GM06990 (cell line): ENCODE data around the gene ETV4.

ENCODE experiments used
- DNase-seq: peaks from one replicate; pipeline ENCODE4 v3.0.0-alpha.2; 2011; ENCODE audit not compliant: insufficient read length; ENCODE audit errors: extremely low read depth
- H3K27me3 ChIP-seq: replicated peaks from 2 replicates; pipeline ENCODE4 v1.6.0; 2011; ENCODE audit warnings: low read length; ENCODE audit not compliant: control insufficient read depth, insufficient read depth
- H3K36me3 ChIP-seq: 2 replicates; pipeline ENCODE4 v1.5.1; 2011; ENCODE audit warnings: low read length; ENCODE audit not compliant: control insufficient read depth, insufficient read depth
- H3K4me3 ChIP-seq: replicated peaks from 2 replicates; pipeline ENCODE4 v1.5.1; 2011; ENCODE audit warnings: low read depth, mild to moderate bottlenecking, control low read depth, low read length
- TF ChIP-seq, protein P1 (sequence below): IDR thresholded peaks from 2 replicates; pipeline ENCODE4 v1.5.1; 2011; ENCODE audit warnings: low read length, control low read depth, mild to moderate bottlenecking, inconsistent platforms; ENCODE audit not compliant: insufficient read depth, poor library complexity, severe bottlenecking

The ETV4 gene

DNA sequence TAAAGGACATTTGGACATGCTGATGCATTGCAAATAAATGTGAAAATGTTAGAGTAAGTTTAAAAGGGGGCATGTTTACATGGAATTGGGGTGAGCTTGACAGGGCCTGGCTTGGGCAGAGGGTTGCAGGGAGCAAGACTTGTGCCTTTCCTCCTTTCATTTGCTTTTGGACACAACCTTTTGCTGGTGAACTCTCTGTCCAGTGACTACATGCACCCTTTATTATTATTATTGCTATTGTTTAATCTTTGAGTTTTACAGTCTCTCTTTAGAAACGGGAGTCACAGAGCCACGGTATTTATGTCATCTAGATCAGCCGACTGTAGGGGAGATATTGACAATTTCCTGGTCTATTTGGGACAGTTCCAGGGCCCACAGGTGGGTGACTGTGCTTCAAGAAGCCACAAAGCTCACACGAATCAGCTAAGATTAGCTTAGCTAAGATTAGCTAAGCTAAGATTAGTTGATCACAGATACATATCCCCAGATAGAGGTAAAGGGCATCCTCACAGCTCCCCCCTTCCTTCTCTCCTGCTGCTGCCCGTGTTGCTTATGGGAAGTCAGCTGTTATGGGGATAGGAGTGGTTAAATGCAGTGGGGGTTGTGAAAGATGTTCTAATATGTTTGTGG lies 28.9 kb upstream of the ETV4 start:
- Histone ChIP-seq H3K36me3 (no peaks in the 10 kb centered on the region), H3K4me3 (no peak overlapping the region), H3K27me3 (no peaks in the 10 kb centered on the region)
- TF ChIP-seq, protein P1, sequence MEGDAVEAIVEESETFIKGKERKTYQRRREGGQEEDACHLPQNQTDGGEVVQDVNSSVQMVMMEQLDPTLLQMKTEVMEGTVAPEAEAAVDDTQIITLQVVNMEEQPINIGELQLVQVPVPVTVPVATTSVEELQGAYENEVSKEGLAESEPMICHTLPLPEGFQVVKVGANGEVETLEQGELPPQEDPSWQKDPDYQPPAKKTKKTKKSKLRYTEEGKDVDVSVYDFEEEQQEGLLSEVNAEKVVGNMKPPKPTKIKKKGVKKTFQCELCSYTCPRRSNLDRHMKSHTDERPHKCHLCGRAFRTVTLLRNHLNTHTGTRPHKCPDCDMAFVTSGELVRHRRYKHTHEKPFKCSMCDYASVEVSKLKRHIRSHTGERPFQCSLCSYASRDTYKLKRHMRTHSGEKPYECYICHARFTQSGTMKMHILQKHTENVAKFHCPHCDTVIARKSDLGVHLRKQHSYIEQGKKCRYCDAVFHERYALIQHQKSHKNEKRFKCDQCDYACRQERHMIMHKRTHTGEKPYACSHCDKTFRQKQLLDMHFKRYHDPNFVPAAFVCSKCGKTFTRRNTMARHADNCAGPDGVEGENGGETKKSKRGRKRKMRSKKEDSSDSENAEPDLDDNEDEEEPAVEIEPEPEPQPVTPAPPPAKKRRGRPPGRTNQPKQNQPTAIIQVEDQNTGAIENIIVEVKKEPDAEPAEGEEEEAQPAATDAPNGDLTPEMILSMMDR, result no peak
- no peak for DNase-seq

DNA sequence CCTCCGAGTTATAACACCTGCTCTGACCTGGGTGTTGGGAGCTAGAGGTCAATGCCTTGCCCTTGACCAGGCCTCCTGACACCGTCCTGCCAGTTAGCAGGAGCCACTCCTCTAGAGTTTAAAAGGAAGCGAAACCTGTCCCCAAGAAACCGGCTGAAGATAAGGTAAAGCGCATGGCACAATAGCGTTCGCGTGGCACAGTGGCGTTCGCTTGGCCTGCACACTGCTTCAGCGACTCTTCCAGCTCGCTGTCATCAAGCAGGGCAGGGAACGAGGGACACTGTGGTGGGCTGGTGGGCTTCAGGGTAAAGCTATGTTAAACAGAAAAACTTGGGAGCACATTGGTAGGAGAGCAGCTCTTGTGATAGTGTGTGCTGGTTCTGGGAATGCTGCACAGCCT lies 28.2 kb upstream of the ETV4 start:
- TF ChIP-seq, protein P1, result no peak
- DNase-seq, result no peak
- no peaks in the 10 kb centered on the region for H3K27me3 ChIP-seq
- H3K36me3 ChIP-seq, result no peaks in the 10 kb centered on the region
- no peak overlapping the region for H3K4me3 ChIP-seq

DNA sequence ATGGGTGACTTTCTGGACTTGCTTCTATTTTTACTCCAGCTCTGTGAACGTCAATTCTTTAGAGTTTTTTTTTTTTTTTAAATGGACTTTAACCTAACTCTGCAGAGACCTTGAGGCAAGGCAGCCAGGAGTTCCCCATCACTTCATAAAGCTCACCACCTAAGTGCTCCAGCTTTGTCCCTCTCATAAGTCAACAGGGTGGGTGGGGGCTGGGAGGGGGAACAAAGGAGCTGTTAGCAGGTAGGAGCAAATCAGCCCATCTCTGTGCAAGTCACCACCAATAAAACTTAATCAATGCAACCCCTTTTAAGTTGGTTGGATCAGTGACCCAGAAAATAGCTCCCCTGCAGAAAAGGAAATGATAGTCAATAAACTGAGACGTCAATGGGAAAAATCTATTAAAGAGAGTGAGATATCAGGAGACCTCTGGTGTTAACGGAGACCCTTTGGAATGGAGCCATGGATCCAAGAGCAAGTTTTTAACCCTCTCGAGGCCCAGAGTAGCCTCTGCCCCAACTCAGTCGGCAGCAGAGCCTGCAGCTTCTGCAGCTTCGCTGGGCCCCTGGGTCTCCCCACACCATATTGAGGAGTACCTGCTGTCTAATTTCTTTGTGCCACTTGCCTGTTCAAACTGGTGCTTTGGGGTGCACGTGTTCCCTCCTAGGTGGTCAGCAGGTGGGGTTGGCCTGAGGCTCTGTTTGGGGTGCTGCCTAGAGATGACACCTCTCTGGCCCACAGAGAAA lies 27.6 kb upstream of the ETV4 start:
- Histone ChIP-seq H3K4me3 (no peak overlapping the region), H3K36me3 (no peaks in the 10 kb centered on the region), H3K27me3 (no peaks in the 10 kb centered on the region)
- no peak for DNase-seq
- TF ChIP-seq, protein P1, result no peak

DNA sequence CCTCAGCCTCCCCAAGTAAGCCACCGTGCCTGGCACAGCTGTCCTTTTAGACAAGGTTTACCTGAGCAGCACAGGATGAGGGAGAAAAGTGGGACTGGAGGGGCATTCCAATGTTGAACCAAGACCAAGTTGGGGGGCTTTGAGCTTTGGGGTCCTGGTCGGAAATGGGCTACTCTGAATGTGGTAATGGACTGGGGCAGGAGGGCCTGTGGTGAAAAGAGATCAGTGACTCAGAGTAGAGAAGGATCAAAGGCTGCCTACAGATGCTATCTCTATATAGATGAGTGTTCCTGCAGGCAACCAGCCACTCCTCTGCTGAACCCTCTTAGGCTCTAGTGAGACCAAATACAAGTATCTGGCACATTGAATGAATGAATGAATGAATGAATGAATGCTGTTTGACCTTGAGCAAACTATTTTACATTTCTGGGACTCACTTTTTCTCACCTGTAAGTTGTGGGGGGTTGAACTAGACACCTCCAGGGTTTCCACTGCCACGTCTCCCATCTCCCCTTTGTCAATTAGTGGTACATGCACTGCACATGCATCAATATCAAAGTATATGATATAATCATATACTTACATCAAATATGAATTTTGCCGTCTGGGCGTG lies 26.3 kb upstream of the ETV4 start:
- H3K27me3 ChIP-seq, result no peaks in the 10 kb centered on the region
- no peaks in the 10 kb centered on the region for H3K36me3 ChIP-seq
- TF ChIP-seq, protein P1, result no peak
- H3K4me3 ChIP-seq, result no peak overlapping the region
- no peak for DNase-seq

DNA sequence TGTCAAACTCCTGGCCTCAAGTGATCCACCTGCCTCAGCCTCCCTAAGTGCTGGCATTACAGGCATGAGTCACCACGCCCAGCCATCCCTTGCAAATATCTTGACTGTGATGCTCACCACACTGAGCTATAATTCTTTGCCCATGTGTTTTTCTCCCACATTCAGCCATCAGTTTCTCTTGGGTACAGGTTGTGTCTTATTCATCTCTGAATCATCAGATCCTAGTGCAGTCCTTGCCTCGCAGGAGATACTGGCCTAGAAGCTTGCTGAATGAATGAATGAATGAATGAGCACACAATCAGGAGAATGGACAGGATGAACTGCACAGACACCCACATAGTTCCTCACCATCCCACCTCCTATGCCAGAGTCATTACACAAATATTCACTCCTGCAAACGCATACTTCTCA lies 24.4 kb upstream of the ETV4 start:
- Histone ChIP-seq H3K4me3 (no peak overlapping the region), H3K36me3 (no peaks in the 10 kb centered on the region), H3K27me3 (no peaks in the 10 kb centered on the region)
- DNase-seq, result no peak
- TF ChIP-seq, protein P1, result no peak
